Ovary (tissue), 3 donors: ENCODE results near the gene PIGU.

Source experiments
- POLR2A ChIP-seq: fragments of 450-650 bp; IDR thresholded peaks from one replicate; pipeline ENCODE4 v1.6.1; 2017; ENCODE audit warnings: antibody characterized with exemption, mild to moderate bottlenecking, moderate library complexity
- TF ChIP-seq, protein P1 (sequence below), 3 donors: fragments of 450-650 bp in 2 of 3; fragments of 200-600 bp in 1 of 3; IDR thresholded peaks; one replicate each; pipeline versions ENCODE4 v1.5.1 to v1.8.0; 2016 to 2022; ENCODE audit warnings: antibody characterized with exemption in 3 of 3, mild to moderate bottlenecking in 1 of 3
- donor health status: DM: no; HTN: no; CAD: no.

DNA sequence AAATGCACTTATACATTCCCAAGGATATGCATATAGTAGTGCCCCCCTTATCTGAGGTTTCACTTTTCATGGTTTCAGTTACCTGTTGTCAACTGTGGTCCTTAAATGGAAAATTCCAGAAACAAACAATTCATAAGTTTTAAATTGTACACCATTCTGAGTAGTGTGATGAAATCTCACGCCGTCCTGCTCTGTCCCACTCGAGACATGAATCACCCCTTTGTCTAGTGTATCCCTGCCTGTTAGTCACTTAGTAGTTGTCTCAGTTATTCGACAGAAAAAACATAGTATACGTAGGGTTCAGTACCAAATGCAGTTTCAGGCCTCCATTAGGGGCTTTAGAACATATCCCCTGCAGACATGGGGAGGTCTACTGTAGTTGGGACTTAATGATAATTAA is 61.4 kb downstream of the PIGU start:
- TF ChIP-seq, protein P1, sequence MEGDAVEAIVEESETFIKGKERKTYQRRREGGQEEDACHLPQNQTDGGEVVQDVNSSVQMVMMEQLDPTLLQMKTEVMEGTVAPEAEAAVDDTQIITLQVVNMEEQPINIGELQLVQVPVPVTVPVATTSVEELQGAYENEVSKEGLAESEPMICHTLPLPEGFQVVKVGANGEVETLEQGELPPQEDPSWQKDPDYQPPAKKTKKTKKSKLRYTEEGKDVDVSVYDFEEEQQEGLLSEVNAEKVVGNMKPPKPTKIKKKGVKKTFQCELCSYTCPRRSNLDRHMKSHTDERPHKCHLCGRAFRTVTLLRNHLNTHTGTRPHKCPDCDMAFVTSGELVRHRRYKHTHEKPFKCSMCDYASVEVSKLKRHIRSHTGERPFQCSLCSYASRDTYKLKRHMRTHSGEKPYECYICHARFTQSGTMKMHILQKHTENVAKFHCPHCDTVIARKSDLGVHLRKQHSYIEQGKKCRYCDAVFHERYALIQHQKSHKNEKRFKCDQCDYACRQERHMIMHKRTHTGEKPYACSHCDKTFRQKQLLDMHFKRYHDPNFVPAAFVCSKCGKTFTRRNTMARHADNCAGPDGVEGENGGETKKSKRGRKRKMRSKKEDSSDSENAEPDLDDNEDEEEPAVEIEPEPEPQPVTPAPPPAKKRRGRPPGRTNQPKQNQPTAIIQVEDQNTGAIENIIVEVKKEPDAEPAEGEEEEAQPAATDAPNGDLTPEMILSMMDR (IDR thresholded peaks at IDR 0.05) = no peak
- TF ChIP-seq POLR2A = no peak
